Loucy (cell line): ENCODE results near the gene TPSB2.
"Not testable (repeated sequence)": the region's sequence is repeated elsewhere in the genome, so short reads cannot be mapped to it uniquely, and the experiment has no call there.

ENCODE experiments used
- EZH2phosphoT487 ChIP-seq: fragments of 200-600 bp; IDR thresholded peaks from 2 replicates; pipeline ENCODE4 v1.6.1; 2018; ENCODE audit warnings: antibody characterized with exemption, mild to moderate bottlenecking, moderate library complexity, borderline replicate concordance
- TF ChIP-seq, protein P1 (sequence below): fragments of 200-600 bp; sonication (generic); conservative IDR thresholded peaks from 2 replicates; pipeline ENCODE4 v1.5.1; 2014; ENCODE audit warnings: mild to moderate bottlenecking, antibody characterized with exemption, low read length

- TF ChIP-seq, protein P1, sequence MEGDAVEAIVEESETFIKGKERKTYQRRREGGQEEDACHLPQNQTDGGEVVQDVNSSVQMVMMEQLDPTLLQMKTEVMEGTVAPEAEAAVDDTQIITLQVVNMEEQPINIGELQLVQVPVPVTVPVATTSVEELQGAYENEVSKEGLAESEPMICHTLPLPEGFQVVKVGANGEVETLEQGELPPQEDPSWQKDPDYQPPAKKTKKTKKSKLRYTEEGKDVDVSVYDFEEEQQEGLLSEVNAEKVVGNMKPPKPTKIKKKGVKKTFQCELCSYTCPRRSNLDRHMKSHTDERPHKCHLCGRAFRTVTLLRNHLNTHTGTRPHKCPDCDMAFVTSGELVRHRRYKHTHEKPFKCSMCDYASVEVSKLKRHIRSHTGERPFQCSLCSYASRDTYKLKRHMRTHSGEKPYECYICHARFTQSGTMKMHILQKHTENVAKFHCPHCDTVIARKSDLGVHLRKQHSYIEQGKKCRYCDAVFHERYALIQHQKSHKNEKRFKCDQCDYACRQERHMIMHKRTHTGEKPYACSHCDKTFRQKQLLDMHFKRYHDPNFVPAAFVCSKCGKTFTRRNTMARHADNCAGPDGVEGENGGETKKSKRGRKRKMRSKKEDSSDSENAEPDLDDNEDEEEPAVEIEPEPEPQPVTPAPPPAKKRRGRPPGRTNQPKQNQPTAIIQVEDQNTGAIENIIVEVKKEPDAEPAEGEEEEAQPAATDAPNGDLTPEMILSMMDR = not testable (repeated sequence)
- not testable (repeated sequence) for TF ChIP-seq EZH2phosphoT487
These were observed 11.1 kb upstream of the TPSB2 start for GRCh38 chr16:1241081-1241480.
